Panc1 (cell line): ENCODE data around the gene TRIO. TPM values are rescaled to one million over a fixed set of nuclear protein-coding genes. Genes with fewer than 3 reads are reported as not detected.

ENCODE experiments used
- ATAC-seq: fragments of 200-7000 bp; cut with Tn5 transposase; 2 replicates; pipeline ENCODE4 v1.9.1; 2020; ENCODE audit warnings: mild to moderate bottlenecking, moderate library complexity
- BruUV-seq: library from RNA; stranded (reverse); fragments of 400-500 nt; replicated peaks from 2 replicates; lab custom pipeline; 2021; lab: Mats Ljungman, UMichigan
- CTCF ChIA-PET: fragments of 300-600 bp; sonication (Branson Sonifier 250); formaldehyde crosslinking; loops from one replicate; lab custom pipeline; 2022; ENCODE audit warnings: antibody characterized with exemption; lab: Charles Lee
- POLR2A ChIA-PET: fragments of 300-600 bp; sonication (Branson Sonifier 250); formaldehyde crosslinking; loops from one replicate; lab custom pipeline; 2022; ENCODE audit warnings: antibody characterized with exemption; lab: Charles Lee
- DNase-seq: peaks from one replicate; pipeline ENCODE4 v3.0.0-alpha.2; 2010; ENCODE audit warnings: low read depth, low spot score
- H3K27ac ChIP-seq: 2 replicates; pipeline ENCODE4 v1.5.1; 2011; ENCODE audit warnings: mild to moderate bottlenecking, low read length, inconsistent platforms
- H3K27me3 ChIP-seq: fragments of 200-500 bp; sonication (Bioruptor generic); 2 replicates; pipeline ENCODE4 v1.6.0; 2014; ENCODE audit warnings: low read length, inconsistent platforms; ENCODE audit not compliant: control insufficient read depth, insufficient read depth
- H3K36me3 ChIP-seq: fragments of 200-500 bp; sonication (Bioruptor generic); 2 replicates; pipeline ENCODE4 v1.5.1; 2014; ENCODE audit warnings: inconsistent platforms, mild to moderate bottlenecking, low read length, moderate library complexity; ENCODE audit not compliant: control insufficient read depth, insufficient read depth
- H3K4me1 ChIP-seq: 2 replicates; pipeline ENCODE4 v1.5.1; 2011; ENCODE audit warnings: inconsistent platforms, mild to moderate bottlenecking, low read length, moderate library complexity; ENCODE audit not compliant: control insufficient read depth, insufficient read depth
- H3K4me3 ChIP-seq, 2 experiments: 2 replicates each; pipeline ENCODE4 v1.5.1; 2011 to 2012; ENCODE audit warnings: low read depth in 2 of 2, low read length in 2 of 2, mild to moderate bottlenecking in 2 of 2, inconsistent platforms in 1 of 2, moderate library complexity in 1 of 2
- H3K9me3 ChIP-seq: fragments of 200-500 bp; sonication (Bioruptor generic); 2 replicates; pipeline ENCODE4 v1.5.1; 2014; ENCODE audit warnings: low read depth, mild to moderate bottlenecking, inconsistent platforms, low read length, moderate library complexity; ENCODE audit not compliant: control insufficient read depth, insufficient read depth
- CTCF ChIP-seq: fragments of 450-650 bp; IDR thresholded peaks from 2 replicates; pipeline ENCODE4 v1.5.1; 2017; ENCODE audit warnings: mild to moderate bottlenecking
- POLR2AphosphoS5 ChIP-seq: IDR thresholded peaks from 2 replicates; pipeline ENCODE4 v1.6.1; 2012; ENCODE audit warnings: mild to moderate bottlenecking, low read depth, low read length, moderate library complexity
- REST ChIP-seq, 2 experiments: IDR thresholded peaks; 2 replicates each; pipeline ENCODE4 v1.6.1; 2011 to 2012; ENCODE audit warnings: low read depth in 2 of 2, control low read depth in 1 of 2, low read length in 1 of 2, mild to moderate bottlenecking in 1 of 2, moderate library complexity in 1 of 2; ENCODE audit not compliant: insufficient read depth in 1 of 2
- SIN3A ChIP-seq: IDR thresholded peaks from 2 replicates; pipeline ENCODE4 v1.6.1; 2012; ENCODE audit warnings: low read depth, mild to moderate bottlenecking, low read length, moderate library complexity, borderline replicate concordance; ENCODE audit not compliant: insufficient read depth
- TCF7L2 ChIP-seq: IDR thresholded peaks from 2 replicates; pipeline ENCODE4 v1.6.1; 2011; ENCODE audit warnings: mild to moderate bottlenecking, low read depth, low read length, inconsistent platforms
- in situ Hi-C: cut with HindIII; loops from 2 replicates; pipeline ENCODE4 v1.10.0; 2016; ENCODE audit warnings: low sequenced_read_pairs, low pct_unique_long_range_greater_than_20kb
- intact Hi-C: fragments of 100-400 bp; cut with micrococcal nuclease; formaldehyde crosslinking; loops from one replicate; pipeline ENCODE4 v1.10.0; 2022; ENCODE audit not compliant: unreplicated experiment
- total RNA-seq: library from RNA; stranded (reverse); gene quantifications from one replicate; pipeline ENCODE4 v1.2.1, GENCODE V29; 2021; ENCODE audit not compliant: unreplicated experiment

The TRIO gene
- total RNA-seq, 1 experiment from 2014 or later = 349 TPM

- H3K27ac ChIP-seq = no peak overlapping the region
These were observed 256.9 kb downstream of the TRIO start for GRCh38 chr5:14400085-14400484.

GRCh38 chr5:14400611-14401010 is 257.5 kb downstream of the TRIO start:
- Histone ChIP-seq H3K4me1 (no peaks in the 10 kb centered on the region), H3K27me3 (no peaks in the 10 kb centered on the region), H3K9me3 (no peaks in the 10 kb centered on the region), H3K4me3 (no peak overlapping the region), H3K27ac (no peak overlapping the region), H3K36me3 (peaks cover 44% of the 10 kb centered on the region)
- DNase-seq = no peak
- in situ Hi-C loops (no loop called here), intact Hi-C loops (loop anchor here (10.0 kb wide), 1 partner anchor 244 kb away; no protein-coding TSS in a partner anchor)
- CTCF ChIA-PET = no interaction called here
- BruUV-seq = TSS peak; percentile 24
- POLR2A ChIA-PET = no interaction called here
- TF ChIP-seq CTCF = no peak
- TF ChIP-seq TCF7L2 = no peak
- TF ChIP-seq POLR2AphosphoS5 = no peak
- TF ChIP-seq SIN3A = no peak
- no peak for TF ChIP-seq REST (IDR thresholded peaks at IDR 0.05; ENCODE audit: insufficient read depth in 1 of 2, low read depth in 2 of 2, low read length in 1 of 2)
- no peak for ATAC-seq

More at GRCh38 chr5:14400085-14400484, 256.9 kb downstream of the TRIO start:
- no peak for ATAC-seq
- Histone ChIP-seq H3K27me3 (no peaks in the 10 kb centered on the region), H3K4me1 (no peaks in the 10 kb centered on the region), H3K36me3 (peaks cover 44% of the 10 kb centered on the region), H3K9me3 (no peaks in the 10 kb centered on the region), H3K4me3 (no peak overlapping the region)
- no TSS peak for BruUV-seq
- no peak for TF ChIP-seq POLR2AphosphoS5
- no peak for TF ChIP-seq TCF7L2
- no peak for TF ChIP-seq REST (IDR thresholded peaks at IDR 0.05; ENCODE audit: insufficient read depth in 1 of 2, low read depth in 2 of 2, low read length in 1 of 2)
- no peak for TF ChIP-seq CTCF
- no peak for TF ChIP-seq SIN3A
- no peak for DNase-seq
- intact Hi-C loops = loop anchor here (10.0 kb wide), 1 partner anchor 245 kb away; no protein-coding TSS in a partner anchor
- CTCF ChIA-PET = interaction anchor here (1.7 kb wide), 1 partner anchor 248 kb away, joined by 4 read pairs; no protein-coding TSS in a partner anchor
- POLR2A ChIA-PET = no interaction called here
- in situ Hi-C loops = no loop called here
